ENCODE data around the gene ANTXR2.

ANTXR2 gene

GRCh38 chr4:79979785-79980437 lies 93.1 kb downstream of the ANTXR2 start:
- no peak for DNase-seq

DNA sequence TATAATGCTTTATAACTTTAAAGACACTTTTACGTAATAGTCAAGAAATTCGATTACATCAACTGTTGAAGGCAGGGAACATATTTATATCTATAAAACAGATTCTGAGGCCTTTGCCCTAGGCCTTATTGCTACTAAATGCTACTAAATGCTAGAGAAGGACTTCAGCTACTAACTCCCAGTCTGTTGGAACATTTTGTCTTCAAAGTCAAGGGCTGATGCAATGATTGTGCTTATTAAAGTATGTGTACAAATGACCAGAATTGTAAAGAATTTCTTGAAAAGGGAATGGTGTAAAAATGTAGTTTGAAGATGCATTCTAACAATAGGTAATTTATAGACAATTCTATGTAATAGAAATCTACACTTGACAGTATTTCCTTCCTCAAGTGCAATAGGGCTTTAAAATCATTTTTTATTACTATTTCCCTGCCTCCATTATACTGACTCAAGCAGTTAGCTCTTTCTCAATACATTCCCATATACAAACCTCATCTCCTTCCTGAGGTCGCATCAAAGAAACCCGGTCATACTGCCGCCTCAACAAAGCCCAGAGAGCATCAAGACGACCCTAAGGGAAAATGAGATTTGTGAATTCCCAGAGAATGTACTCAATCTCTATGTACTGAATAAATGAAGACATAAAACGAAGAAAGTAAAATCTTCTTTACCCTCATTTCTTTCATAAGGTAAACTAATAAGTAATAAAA lies 95.7 kb downstream of the ANTXR2 start:
- no peak for DNase-seq

GRCh38 chr4:79964400-79965211 lies 108.4 kb downstream of the ANTXR2 start:
- no peak for DNase-seq

DNA sequence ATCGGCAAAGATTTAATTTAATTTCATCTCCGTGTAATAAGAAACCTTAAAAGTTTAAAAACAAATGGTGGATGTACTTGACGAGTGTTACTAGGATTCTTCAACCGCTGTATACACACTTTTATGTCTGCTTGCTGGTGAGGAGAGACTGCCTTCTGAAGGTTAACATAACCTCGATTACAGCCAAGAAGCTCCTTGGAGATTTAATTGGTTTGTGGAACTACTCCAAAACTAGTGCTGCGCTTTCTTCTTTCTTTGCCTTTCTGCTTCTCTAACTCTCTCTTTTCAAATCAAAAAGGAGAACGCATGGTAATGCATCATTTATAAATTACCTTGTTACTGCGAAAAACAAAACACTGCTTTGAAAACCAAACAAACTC lies 109.0 kb downstream of the ANTXR2 start:
- no peak for DNase-seq

DNA sequence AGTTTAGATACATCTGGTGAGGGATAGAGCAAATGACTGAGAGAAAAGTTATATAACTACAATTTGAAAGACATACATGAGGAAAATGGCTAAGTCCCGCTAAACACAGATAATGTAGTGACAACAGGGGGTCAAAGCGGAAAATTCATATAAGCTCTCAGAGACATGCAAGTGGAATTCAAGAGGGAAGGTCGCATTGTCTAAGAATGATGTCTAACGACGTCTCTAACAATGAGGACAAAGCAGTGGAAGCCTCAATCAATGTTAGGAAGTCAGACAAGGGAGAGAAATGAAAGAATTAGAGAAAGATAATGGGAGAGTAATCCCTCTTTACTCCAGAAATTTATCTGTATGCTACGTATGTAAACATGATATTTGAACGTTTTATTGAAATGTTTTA lies 113.4 kb downstream of the ANTXR2 start:
- DNase-seq, result no peak

DNA sequence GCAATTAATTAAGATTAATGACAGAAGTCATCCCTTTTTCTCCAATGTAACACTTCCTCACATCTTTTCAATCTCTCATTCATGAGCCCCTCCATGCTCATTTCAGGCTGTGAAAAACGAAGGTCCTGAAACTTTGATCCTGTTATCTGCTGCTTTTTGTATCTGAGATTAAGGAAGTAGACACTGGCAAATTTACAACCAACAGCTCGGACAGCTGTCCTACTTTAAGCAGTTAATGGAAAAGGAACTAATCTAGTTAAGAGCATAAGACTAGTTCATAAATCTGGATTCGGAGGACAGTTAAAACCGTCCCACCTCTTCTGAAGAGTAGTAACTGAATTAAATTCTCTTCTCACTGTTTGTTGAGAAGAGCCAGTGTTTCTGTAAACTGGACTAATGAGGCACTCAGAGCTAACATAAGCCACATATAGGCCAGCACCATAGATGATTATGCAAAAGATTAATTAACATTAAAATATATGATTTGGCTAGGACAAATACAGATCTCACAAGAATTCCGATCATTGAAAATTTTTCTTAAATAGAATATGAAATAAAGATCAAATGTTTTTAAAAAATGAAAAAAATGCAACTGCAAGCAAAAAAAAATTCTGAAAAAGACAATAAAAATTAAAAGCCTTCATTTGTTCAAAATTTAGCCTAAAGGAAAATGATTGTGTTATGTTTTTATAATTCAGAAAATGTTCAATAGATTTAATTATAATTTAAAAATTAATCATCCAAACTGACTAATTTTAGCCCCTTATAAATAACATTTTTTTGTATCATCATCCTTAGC lies 114.4 kb downstream of the ANTXR2 start:
- DNase-seq, result no peak

DNA sequence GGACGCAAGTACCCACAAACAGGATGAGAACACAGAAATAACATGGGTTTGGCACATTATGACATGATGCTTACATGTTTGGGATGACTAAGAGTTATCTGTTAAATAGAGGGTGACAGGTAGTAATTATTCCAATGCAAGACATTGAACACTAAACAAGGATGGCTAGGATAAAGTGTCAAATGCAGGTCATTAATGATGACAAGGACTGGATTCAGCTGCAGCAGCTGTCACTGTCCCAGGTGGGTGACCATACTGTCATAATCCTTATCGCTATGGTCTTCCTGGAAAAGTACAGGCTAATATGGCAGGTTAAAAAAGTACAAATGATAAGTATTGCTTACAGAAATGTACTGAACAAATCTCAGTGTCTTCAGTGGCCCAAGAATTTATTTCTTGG lies 123.9 kb downstream of the ANTXR2 start:
- DNase-seq, result no peak

DNA sequence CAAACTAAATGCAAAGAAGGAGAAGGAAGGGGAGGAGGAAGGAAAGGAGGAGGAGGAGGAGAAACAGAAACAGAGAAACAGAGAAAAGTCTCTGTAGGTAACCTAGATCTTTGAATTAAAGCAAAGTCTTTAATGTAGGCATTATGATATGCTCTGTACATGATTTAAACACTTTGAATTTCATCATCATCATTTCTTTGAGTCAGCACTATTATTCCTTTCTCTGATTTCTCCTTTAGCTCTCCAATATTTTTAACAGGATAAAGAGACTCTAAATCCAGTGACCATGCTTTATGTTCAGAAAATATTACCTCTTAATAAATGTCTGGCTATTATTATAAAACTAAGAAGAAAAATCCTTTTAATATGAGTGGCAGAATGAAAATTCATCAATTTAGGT lies 124.3 kb downstream of the ANTXR2 start:
- DNase-seq, result no peak

DNA sequence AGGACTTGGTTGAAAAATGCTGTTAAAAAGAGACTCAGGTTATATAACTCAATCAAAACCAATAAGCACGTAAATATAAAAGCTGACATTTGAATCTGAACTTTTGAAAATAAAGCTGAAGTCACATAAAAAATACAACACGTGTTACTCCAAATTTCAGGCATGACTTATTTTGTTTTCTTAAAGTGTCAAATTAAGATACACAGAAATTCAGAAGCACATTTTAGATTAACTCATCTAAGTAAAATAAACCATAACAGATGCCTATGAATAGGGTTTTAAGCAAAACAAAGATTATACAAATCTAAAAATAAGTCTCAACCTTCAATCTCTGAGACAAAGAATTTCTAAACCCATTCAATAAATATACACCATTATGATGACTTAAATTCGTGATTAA lies 124.8 kb downstream of the ANTXR2 start:
- DNase-seq, result no peak

- no peak for DNase-seq
Observed at GRCh38 chr4:79947386-79947785, 125.6 kb downstream of the ANTXR2 start.

DNA sequence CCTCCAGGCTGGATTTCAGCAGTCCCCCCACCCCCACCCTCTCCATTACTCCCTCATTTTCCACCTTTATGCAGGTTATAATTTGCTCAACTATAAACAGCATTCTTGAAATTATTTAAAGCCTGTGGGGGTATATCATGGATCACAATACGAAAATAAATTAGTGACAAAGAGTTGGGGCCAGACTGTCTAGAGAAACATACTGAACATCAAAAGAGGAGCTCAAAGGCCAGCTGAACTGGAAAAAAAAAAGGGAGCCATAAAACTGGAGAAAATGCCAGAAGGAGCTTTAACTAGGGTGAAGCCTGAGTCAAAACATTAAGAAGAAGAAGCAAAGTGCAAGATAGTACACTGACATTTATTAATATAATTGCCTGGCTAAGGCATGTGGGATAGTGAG lies 137.8 kb downstream of the ANTXR2 start:
- no peak for DNase-seq

GRCh38 chr4:79934660-79935059 lies 138.4 kb downstream of the ANTXR2 start:
- no peak for DNase-seq

DNA sequence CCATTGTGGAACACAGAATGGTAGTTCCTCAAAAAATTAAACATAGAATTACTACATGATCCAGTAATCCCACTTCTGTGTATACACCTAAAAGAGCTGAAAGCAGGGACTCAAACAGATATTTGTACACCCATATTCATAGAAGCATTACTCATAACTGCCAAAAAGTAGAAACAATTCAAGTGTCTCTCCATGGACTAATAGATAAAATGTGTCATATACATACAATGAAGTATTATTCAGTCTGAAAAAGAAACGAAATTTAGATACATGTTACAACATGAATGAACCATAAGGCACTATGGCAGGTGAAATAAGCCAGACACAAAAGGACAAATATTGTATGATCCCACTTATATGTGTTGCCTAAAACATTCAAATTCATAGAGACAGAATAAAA lies 145.1 kb downstream of the ANTXR2 start:
- no peak for DNase-seq

DNA sequence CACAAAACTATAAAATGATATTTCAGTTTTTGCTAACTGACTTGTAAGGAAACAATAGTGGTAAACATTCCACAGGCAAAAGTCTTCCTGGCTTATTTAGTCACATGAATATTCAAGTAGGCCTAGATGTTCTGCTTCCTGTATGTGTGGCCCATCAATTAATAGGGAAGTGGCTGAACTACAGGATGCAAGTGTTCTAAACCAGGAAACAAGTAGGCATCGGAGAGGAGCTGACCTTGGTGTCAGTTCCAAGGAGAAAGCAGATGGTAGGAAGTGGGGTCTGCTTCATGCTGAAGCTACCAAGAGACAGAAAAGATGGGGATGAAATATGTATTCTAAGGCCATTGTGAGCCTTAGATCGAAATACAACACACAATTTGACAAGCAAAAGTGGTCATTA lies 149.7 kb downstream of the ANTXR2 start:
- DNase-seq, result no peak

DNA sequence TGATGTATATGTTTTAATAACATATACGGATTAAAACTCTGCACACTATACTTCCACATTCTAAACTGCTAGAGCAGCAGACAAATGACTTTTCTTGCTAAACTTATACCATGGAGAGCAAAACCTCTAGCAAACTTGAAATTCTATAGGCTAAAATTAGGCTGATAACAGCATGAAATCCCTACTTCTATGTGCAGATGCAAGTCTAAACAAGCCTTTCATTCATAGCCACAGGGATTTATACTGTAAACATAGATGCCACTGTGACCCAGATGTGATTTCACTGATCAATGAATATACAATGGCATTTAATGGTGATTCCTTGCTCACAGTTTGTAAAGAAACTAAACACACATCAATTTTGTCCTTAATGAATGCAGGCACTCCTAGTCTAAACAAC lies 151.0 kb downstream of the ANTXR2 start:
- DNase-seq, result no peak

GRCh38 chr4:79920163-79920853 lies 152.7 kb downstream of the ANTXR2 start:
- DNase-seq, result no peak

GRCh38 chr4:79918292-79918691 lies 154.7 kb downstream of the ANTXR2 start:
- DNase-seq, result no peak

DNA sequence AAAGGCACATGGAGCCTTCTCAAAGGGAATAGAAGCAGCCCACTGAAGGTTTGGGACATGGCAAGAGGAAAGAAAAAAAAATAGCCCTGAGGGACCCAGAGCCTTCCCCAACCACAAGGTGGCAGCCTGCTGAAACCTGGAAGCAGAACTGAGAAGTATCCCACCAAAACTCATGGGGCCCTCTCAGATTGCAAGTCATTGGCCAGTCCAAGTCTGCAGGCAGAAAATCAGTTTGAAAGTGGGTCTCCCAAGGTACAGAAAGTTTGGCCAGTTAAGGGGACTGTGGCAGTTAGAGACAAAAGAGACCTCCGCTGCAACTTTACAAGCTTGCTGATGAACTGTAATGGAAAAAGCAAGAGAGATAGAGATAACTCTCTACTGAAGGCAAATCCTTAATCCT lies 155.8 kb downstream of the ANTXR2 start:
- peak; percentile 59 for DNase-seq

DNA sequence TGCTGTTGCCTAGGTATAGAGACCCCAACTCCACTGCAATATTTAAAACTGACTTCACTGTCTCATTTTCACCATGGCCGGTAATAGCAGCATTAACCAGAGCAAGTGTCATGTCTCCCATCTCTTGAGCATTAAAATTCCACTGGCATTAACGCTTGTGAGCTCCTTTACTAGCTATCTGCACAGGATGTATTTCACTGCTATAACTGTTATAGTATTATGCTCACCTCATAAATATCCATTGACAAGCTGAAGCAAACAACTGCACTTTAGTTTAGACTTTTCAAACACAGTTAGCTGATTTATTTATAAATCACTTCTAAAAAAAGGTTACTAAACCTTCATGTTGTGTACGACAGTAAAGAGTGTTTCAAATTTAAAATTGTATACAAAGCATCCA lies 157.8 kb downstream of the ANTXR2 start:
- DNase-seq, result no peak

GRCh38 chr4:79913581-79913980 lies 159.4 kb downstream of the ANTXR2 start:
- peak; percentile 60 for DNase-seq

DNA sequence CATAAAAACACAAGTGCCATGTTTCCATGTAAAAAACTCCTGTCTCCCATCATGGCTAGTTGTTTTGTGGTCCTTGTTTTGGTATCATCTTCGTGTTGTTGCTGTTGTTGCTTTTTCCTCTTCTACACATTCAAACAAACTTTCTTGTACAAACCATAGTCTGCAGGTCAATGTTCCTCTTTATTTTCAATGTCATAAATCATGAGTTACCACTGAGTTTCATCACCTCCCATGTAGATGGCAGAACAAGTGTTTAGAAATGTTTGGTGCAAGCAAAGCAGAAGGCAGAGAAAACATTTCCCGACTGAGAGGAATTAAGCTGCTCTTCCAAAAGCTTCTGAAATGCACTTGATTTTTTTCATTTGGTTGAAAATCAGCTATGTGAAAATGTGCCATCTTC lies 166.0 kb downstream of the ANTXR2 start:
- DNase-seq, result no peak

GRCh38 chr4:79906303-79906702 lies 166.7 kb downstream of the ANTXR2 start:
- DNase-seq, result no peak

DNA sequence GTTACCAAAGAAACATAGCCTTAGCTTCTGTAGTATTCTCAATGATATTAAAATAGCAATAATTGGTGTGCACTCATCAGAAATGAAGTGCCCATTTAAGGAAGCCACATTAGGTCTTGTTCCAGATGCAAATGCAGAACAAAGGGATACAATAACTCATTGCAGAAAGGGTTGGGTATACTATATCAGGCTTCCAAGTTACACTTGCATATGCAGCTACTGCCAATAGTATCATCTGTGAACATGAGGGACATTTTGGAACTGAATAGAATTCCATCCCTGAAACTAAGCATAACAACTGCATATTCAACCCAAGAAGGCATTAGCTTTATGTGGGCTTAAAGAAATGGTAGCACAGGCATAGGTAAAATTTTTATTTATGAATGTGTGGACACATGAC lies 167.8 kb downstream of the ANTXR2 start:
- no peak for DNase-seq
